A549 (cell line): ENCODE measurements around the gene FOXJ2.
"Not testable (repeated sequence)": the region's sequence is repeated elsewhere in the genome, so short reads cannot be mapped to it uniquely, and the experiment has no call there.

Experiments used
- HEYL ChIP-seq: fragments of 250-450 bp; sonication (Bioruptor Pico); IDR thresholded peaks from 2 replicates; pipeline ENCODE4 v1.8.0; 2021; ENCODE audit warnings: mild to moderate bottlenecking, moderate library complexity
- MYC ChIP-seq: IDR thresholded peaks from 2 replicates; pipeline ENCODE4 v1.6.1; 2012; ENCODE audit warnings: mild to moderate bottlenecking, inconsistent platforms, low read length, improper control_type of control experiment, borderline replicate concordance
- POLR2A ChIP-seq: IDR thresholded peaks from 2 replicates; pipeline ENCODE4 v1.6.1; 2012; ENCODE audit warnings: mild to moderate bottlenecking, low read length
- ZC3H11A ChIP-seq: fragments of 450-650 bp; IDR thresholded peaks from 2 replicates; pipeline ENCODE4 v1.6.1; 2014; ENCODE audit warnings: antibody characterized with exemption, mild to moderate bottlenecking
- ZFP36 ChIP-seq: fragments of 450-650 bp; IDR thresholded peaks from 2 replicates; pipeline ENCODE4 v1.6.1; 2014; ENCODE audit warnings: borderline replicate concordance; ENCODE audit not compliant: partially characterized antibody
- TF ChIP-seq, protein P1 (sequence below): fragments of >200 bp; sonication (Bioruptor Twin); formaldehyde crosslinking; IDR thresholded peaks from 3 replicates; pipeline ENCODE4 v1.5.1; 2016
- TF ChIP-seq, protein P2 (sequence below): fragments of 450-650 bp; IDR thresholded peaks from 2 replicates; pipeline ENCODE4 v1.6.1; 2014; ENCODE audit warnings: antibody characterized with exemption

- TF ChIP-seq, protein P1, sequence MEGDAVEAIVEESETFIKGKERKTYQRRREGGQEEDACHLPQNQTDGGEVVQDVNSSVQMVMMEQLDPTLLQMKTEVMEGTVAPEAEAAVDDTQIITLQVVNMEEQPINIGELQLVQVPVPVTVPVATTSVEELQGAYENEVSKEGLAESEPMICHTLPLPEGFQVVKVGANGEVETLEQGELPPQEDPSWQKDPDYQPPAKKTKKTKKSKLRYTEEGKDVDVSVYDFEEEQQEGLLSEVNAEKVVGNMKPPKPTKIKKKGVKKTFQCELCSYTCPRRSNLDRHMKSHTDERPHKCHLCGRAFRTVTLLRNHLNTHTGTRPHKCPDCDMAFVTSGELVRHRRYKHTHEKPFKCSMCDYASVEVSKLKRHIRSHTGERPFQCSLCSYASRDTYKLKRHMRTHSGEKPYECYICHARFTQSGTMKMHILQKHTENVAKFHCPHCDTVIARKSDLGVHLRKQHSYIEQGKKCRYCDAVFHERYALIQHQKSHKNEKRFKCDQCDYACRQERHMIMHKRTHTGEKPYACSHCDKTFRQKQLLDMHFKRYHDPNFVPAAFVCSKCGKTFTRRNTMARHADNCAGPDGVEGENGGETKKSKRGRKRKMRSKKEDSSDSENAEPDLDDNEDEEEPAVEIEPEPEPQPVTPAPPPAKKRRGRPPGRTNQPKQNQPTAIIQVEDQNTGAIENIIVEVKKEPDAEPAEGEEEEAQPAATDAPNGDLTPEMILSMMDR = not testable (repeated sequence)
- not testable (repeated sequence) for TF ChIP-seq ZFP36, POLR2A, MYC, ZC3H11A, HEYL
- TF ChIP-seq, protein P2, sequence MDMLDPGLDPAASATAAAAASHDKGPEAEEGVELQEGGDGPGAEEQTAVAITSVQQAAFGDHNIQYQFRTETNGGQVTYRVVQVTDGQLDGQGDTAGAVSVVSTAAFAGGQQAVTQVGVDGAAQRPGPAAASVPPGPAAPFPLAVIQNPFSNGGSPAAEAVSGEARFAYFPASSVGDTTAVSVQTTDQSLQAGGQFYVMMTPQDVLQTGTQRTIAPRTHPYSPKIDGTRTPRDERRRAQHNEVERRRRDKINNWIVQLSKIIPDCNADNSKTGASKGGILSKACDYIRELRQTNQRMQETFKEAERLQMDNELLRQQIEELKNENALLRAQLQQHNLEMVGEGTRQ = not testable (repeated sequence)
These were observed 31.7 kb upstream of the FOXJ2 start for GRCh38 chr12:8000827-8001226.
